NOMO-1 (cell line): ENCODE results near the gene GCN1.
A peak's percentile ranks its signal among the peaks of the same experiment; 100 is the strongest.

Experiments used
- DNase-seq, 2 experiments: peaks; one replicate each; lab custom pipeline; 2025; ENCODE audit not compliant: unreplicated experiment in 2 of 2; lab: John Stamatoyannopoulos, UW

Gene GCN1

DNA sequence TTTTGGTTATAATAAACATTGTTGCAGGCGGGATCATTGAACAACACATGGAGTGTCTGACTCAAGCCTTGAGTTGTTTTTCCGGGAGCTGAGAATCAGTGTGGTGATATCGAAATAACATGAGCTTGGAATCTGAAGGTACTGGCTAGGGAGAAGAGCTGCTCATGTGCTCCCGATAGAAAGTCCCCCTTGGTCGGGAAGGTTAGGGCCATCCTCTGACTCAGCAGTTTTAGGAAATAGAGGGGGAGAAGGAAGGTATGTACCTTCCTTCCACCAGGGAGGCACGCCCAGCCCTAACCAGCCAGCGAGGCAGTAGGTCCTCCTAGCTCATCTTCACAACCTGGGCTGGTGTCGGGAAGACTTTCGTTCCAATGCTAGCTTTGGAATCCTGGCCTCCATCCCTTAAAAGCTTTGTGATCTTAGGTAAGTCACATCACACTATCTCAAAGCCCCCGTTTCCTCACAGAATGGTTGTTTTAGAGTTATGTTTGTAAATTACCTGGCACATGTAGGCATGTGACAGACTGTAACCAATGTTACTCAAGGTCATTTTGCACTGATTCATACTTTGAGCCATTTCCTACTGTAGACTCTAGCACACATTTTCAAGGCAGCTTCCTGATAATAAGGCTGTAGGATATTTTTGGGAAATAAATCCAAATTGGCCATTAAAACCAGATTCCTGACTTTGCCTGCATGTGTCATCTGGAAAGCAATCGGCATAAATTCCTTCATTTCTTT lies 76.0 kb downstream of the GCN1 start:
- DNase-seq: peak in 1 of 2 experiments; percentile 15

DNA sequence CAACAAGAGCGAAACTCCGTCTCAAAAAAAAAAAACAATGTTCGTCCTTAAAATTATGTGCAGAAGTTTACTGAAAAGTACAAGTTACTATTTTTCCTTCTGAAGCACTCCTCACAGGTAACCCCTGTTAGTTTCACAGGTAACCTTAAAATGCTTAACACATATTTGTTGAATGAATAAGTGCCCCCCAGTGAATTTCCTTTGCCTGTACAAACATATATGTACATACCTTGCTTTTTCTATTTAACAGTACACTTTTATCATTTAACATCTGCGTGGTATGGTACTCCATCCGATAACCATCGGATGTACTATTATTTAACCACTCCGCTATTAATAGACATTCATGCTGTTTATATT lies 76.6 kb downstream of the GCN1 start:
- DNase-seq: no peak

DNA sequence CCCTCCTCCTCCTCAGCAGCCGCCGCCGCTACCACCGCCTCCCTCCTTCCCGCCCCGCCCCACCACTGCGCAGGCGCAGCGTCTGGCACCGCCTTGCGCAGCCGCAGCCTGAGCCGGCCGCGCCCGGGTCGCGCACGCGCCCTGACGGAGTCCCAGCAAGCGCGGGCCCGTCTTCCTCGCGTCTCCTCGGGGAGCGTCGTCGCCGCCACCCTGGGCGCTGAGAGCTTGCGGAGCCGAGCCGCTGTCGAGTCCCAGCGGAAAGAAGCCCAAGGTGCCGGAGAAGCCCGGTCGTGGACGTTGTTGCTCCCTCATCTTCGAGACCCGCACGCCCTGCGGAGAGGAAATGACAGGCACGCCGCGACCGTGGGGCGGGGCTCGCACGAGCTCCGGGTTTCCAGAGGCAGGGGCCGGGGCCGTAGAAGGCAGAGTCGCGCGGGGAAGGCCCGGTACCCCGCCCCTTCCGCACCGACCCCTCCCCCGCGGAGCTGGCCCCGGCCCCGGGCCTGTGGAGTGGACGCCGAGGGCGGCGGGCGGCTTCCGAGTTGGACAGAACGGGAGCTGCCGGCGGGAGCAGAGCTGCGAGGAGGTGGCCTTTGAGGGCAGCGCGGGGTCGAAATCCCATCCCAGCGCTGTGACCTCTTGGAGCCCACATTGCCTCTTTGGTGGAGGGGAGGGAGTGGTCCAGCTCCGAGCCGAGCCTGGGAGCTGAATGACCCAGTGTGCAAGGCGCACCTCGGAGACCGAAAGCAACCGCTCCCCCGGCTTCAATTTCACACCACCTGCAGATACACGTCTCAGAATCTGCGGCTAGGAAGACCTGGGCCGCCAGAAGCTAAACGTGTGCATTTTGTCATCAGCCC lies 77.5 kb downstream of the GCN1 start:
- DNase-seq: peak; percentile 90 to 94

DNA sequence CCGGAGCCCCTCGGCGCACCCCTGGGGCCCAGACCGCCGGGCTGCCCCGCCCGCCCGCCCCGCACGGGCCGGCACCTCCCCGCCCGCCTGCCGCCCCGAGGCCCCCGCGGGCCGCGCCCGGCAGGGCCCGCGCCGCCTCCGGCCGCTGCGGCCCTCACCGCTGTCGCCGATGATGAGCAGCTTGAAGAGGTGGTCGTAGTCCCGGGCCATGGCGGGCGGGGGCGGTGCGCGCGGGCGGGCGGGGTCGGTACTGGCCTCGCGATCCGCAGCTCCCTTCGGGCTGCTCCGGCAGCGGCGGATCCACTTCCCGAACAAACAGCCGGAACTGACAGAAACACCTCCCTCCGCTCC lies 78.1 kb downstream of the GCN1 start, which contains the start of gene RAB35:
Gene RAB35, minus strand, starts transcription at position 313 of the 351 bp plus-strand sequence. Its CDS starts 103 bp downstream, at position 210.
- DNase-seq: no peak

DNA sequence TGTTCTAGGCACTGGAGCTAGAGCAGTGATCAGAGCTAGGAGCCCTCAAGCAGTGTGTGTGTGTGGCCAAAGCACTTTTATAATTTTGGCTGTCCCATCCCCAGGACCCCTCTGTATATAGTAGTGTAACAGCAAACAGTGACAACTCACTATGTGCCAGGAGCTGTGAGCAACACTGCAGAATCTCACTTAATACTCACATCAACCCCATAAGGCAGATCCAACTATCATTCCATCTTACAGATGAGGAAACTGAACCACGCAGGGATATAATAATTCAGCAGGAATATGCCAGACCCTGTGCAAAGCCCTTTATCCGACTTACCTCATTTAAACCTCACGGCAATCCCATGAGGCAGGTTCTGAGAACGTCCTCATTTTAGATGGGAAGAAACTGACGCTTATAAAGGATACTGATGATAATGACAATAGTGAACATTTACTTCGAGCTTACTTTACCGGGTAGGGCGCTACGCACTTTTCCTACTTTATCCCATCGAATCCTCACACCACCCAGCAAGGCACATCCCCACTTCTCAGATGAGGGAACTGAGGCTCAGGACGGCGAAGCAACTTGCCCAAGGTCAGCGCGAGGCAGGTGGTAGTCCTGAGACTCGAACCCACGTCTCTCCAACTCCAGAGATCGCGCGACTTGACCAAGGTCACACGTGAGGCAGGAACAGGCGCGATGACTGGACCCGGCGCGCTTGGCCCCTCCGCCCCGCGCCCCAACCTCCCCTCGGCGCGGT lies 78.6 kb downstream of the GCN1 start:
- peak; percentile 27 to 29 for DNase-seq

DNA sequence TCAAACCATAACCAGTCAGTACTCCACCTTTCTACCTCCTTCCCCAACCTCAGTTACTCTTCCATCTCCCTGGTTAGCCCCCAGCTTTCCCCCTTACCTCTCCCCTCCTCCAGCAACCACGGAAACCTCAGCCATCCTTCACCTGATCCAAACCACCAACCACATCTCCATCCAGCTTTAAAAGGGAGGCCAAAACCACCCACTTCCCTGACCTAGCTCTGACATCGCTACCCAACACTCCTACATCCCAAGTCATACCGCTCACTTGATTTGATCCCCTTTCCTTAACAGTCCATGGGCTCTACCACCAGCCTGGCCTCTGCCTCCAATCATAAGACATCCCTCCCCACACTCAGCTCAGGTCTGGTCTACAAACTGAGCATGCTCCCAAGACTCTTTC lies 79.4 kb downstream of the GCN1 start:
- DNase-seq: no peak

DNA sequence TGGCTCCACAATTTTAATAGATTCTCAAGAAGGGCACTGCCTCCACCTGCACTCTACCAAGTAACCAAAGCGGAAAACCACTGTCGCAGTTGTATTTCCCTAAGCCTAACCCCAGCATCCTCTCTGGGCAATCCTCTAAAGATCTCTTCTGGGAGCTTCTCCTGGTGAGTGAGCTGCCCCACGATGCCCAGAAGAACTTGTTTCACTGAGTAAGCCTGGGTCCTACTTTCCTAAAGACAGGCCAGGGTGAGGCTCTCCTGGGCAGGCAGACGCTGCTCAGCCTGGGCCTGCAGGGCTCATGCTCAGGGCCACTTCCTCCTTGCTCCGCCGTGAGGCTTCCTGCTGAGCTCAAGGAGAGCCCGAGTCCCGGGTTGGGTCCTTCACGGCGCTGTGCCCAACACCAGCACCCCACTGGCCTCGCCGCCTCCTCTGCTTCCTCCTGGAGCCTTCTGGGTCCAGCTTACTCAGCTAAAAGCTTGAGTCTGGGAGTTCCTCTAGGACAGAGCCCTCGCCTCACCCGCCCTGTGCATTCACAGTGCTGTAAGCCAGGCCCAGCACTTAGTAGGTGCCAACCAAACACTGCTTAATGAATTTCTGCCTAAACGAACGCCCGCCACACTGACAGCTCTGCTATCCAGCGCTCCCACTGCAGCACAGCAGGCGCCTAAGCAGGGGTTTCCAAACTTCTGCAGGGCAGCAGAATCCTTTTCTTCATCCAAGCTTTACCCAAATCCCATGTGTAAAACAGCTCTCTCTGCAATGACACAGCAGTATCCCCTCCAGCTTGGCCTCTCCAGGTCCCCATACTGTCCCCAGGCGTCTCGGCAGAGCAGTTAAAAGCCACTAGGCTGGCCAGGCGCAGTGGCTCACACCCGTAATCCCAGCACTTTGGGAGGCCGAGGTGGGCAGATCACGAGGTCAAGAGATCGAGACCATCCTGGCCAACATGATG lies 83.7 kb downstream of the GCN1 start:
- peak; percentile 62 to 75 for DNase-seq

DNA sequence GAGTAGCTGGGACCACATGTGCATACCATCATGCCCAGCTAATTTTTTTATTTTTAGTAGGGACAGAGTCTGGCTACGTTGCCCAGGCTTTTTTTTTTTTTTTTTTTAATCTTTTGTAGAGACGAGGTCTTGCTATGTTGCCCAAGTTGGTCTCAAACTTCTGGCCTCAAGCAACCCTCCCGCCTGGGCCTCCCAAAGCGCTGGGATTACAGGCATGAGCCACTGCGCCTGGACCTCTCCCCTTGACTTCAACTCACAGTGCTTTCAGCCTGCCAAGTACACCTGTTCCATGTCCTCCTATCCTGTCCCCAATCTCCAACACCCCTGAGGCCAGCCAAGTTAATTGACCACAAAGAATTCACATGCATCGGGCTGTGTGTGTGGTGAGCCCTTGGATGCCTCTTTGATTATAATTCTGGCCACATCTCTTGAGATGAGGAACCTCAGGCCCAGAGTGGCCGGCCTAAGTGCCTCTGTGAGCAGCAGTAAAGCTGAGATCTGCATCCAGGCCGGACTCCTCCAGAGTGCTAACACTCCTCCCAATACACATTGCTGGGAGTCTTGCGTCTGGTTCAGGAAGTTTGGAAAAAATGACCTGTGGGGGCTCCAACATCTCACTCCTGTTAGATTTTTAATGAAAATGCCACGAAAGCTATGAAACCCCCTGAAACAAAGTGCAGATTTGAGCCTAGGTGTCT lies 84.8 kb downstream of the GCN1 start:
- no peak for DNase-seq

DNA sequence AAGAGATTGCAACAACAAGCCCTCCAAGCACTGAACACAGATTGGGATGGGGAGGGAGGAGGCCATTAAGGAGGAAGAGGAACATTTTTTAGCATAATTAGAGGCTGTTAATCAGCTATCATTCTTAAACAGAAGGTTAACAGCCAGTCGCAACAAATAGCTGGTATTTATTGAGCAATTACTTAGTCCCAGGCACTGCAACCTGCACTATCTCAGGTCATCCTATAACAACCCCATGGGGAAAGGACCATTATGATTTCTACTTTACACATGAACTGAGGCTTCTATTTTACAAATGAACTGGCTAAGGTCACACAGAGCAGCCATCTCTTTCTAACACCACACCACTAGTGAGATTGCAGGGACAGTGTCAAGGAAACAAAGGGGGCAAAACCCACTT lies 88.4 kb downstream of the GCN1 start:
- DNase-seq: no peak

DNA sequence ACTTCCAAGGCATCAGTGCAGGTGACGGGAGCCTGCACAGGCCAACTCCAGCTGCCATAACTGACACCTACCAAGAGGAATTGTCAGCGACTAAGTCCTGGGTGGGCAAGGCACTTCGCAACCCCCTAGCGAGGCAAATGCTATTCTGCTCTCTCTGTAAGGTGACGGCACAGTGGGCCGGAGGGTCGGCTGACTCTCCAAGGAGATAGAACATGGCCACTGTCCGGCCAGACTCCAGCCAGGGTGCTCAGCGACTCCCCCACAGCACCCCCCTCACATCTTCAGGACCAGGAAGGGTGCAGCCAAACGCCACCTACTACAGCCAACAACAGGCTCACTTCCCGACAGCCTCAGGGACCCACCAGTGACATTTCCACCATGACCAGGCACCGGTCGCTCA lies 91.1 kb downstream of the GCN1 start:
- no peak for DNase-seq

DNA sequence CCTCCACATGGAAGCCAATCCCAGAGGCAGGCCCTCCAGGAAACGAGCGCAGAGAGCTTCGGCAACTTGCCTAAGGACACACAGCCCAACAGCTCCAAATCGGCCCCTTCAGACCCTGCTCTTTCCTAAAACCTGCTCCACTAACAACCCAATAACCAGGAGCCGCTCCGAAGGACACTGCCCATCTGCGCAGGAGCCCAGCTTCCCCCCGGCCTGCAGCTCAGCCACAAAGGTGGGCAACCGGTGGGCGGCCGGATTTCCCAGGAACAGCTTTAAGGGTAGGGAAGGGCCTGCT lies 91.5 kb downstream of the GCN1 start:
- DNase-seq: no peak

DNA sequence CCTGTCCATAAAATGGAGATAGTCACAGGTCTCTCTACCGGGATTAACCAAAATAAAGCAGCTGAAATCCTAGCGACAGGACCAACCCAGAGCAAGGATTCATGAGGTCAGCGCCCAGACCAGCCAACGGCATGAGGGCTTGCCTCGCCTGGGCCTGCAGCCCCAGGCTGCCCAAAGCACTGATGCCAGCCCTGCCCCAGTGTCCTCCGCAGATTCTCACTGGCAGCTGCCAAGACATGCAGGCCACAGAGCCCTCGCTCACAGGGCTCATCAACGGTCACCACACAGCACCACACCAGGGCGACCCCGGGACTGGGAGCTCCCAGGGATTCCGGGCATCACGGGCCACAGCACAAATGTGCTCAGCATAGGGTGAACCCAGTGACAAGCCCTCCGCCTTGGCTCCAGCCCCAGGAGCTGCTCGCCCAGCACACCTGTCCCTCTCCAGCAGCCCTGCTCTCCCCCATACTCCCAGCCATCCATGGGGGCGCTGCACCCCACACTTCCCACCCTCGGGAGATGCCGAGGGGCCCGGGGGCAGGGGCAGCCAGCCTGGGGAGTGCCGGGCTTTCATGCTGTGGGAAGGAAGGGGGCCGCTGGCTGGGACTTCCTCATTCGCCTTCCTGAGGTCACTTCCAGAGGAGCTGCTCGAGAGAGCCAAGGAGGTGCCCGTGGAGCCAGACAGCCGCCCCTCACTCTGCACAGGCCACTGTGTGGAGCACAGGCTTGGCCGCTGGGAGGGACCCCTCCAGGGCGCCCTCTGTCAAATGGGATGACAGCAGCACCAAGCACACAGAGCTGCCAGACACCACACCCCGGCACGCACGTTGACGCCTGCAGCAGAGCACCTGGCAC lies 92.1 kb downstream of the GCN1 start:
- no peak for DNase-seq

DNA sequence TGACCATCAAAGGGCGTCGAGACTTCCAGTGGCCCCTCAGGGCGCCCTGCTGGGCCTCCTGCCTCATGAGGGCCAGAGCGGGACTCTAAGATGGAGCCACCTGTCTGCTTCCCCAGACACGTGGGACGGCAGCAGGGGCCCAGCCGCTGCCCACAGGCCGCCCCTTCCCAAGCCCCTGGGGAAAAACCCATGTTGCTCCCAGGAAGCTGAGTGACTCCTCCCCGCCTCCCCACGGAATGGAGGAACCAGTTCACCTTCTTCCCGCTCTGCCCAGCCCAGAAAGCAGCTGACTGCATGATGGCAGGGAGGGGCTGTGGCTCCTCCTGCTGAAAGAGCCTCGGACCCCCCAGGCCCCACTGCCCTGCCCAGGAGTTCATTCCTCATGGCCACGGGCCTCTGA lies 92.9 kb downstream of the GCN1 start:
- DNase-seq: no peak

DNA sequence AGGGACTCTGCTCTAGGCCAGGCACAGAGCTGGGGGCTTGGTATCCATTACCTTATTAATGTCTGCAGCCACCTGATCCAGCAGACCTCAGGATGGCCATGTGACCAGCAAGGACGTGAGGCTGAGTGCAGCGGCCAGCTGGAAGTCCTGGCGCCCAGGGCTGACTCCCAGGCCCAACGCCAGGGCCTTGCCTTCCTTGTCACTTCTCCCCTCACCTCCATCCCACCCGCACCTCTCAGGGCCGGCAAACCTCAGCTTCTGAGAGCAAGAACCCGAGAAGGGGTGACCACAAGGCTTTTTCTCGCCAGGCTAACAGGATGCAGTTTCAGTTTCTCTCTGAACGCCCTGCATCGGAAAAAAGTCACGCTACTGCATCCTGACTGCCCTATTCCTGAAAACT lies 93.3 kb downstream of the GCN1 start:
- no peak for DNase-seq

DNA sequence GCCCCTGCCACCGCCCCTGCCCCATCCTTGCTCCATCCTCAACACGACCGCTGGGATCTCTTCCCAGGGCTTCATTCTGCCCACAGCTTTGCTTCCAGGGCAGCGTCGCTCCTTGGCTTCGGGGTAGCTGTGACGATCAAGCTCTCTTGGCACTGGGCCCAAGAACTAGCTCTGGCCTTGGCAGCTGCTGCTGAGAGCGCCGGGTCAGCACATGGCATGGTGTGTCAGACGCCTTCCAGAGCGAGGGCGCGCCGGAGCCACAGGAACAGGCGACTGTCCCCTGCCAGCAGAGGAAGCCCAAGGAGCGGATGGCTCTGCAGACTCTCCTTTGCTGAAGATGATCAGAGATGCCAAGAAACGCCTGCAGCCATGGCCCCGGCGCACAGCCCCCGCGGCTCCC lies 93.9 kb downstream of the GCN1 start:
- no peak for DNase-seq

DNA sequence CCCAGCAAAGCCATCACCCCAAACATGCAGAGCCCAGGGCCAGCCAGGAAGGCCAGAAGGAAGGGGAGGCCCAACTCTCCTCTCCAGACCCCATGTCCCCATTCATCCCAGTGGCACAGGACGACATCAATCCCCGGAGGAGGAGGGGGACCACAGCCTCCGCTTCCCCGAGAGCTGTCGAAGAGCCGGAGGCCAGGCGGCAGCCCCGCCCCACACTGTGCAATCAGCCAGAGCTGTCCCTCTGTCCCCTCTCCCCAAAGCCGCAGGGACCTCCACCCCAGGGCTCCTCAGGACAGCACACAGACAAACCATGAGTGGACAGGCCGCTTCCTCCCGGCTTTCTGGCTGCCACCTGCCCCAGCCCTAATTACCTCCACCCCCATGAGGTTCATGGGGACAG lies 94.8 kb downstream of the GCN1 start:
- DNase-seq: no peak

DNA sequence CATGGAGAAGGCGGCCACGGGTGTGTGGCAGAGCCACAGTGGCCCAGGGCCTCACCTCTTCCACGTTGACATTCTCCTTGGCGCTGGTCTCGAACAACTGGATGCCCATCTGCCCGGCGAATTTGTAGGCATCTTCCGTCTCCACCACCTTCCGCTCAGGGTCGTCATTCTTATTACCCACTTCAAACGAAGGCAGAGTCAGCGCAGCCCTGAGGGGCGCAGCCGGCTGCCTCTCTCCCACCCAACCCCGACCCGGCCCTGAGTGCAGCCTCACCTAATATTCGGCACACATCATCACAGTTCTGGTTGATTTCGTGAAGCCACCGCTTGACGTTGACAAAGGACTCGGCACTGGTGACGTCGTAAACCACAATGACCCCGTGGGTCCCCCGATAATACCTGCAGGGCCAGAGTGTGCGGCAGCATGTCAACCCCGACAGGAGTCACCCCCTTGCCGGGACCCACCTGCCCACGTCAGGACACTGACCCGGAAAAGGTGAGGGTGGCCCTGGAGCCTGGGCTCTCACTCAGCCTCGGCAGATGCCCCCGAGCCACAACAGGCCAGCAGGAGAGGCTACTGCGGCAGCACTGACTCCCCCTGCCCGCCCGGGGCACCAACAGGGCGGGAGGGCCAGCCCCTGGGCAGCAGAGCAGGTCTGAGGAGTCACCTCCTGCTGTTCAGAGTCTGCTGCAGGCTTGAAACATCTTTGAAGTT lies 95.6 kb downstream of the GCN1 start:
- no peak for DNase-seq

DNA sequence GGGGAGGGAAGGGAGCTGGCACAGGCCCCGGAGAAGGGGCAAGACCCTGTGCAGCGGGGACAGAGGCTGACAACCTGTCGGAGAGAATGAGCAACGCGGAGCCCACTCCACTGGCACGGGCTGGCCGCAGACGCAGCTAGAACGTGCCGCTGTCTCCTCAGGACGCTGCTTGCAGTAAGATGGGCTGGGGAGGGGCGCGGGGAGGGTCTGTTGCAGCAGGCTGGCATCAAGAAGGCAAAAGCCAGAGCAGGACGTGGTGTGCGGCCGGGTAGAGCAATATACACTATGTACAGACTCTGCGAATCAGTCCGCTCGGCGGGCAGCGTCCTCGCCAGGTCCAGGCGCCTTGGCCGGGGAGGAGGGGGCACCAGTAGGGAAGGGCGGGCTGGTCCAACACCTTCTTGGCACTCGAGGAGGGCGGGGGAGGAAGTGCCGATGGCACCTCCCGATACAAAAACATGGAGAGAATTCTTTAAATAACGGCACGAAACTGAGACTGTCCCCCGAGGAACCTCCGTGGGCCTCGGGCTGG lies 97.8 kb downstream of the GCN1 start:
- no peak for DNase-seq
